HAP-1 (cell line): ENCODE measurements around the gene COPRS.
"Not testable (repeated sequence)": the region's sequence is repeated elsewhere in the genome, so short reads cannot be mapped to it uniquely, and the experiment has no call there.

Source experiments
- DNase-seq, 2 experiments: peaks; one replicate each; pipeline ENCODE4 v3.0.0-alpha.2; 2016 to 2020; ENCODE audit warnings: low spot score in 2 of 2
- H3K27me3 ChIP-seq: fragments of 250-450 bp; sonication (Bioruptor Pico); 2 replicates; pipeline ENCODE4 v1.5.1; 2020; ENCODE audit warnings: low read depth, mild to moderate bottlenecking, moderate library complexity
- H3K36me3 ChIP-seq: fragments of 250-450 bp; sonication (Bioruptor Pico); replicated peaks from 2 replicates; pipeline ENCODE4 v1.5.1; 2020; ENCODE audit warnings: mild to moderate bottlenecking
- H3K4me1 ChIP-seq: fragments of 250-450 bp; sonication (Bioruptor Pico); 2 replicates; pipeline ENCODE4 v1.5.1; 2020; ENCODE audit warnings: mild to moderate bottlenecking
- H3K4me3 ChIP-seq: fragments of 250-450 bp; sonication (Bioruptor Pico); 2 replicates; pipeline ENCODE4 v1.5.1; 2020; ENCODE audit warnings: mild to moderate bottlenecking, moderate library complexity
- H3K9me3 ChIP-seq: fragments of 250-450 bp; sonication (Bioruptor Pico); 2 replicates; pipeline ENCODE4 v1.5.1; 2020; ENCODE audit warnings: mild to moderate bottlenecking, moderate library complexity
- in situ Hi-C: fragments of 300-500 bp; cut with MboI; formaldehyde crosslinking; loops from 3 replicates; pipeline ENCODE4 v1.14.3; 2020; ENCODE audit warnings: low sequenced_read_pairs, inconsistent platforms, mixed read lengths

Gene COPRS

DNA sequence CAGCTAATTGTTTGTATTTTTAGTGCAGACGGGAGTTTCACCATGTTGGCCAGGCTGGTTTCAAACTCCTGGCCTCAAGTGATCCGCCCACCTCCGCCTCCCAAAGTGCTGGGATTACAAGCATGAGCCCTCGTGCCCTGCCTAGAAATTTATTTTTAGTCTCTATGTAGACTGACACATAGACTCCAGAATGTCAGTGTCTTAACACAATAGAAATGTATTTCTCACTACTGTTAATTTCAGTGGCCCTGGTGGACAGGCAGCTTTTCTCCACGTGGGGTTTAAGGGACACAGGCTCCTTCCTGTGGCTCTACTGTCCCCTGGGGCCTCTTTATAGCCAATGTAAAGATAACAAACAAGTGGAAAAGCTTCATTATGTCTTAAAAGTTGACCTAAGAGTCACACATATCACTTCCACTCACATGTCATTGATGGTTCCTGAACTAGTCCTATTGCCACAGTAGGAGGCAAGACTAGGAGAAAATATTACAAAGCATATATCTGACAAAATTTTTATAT lies 43.8 kb downstream of the COPRS start:
- H3K9me3 ChIP-seq: no peaks in the 10 kb centered on the region
- H3K36me3 ChIP-seq: no peaks in the 10 kb centered on the region
- no peaks in the 10 kb centered on the region for H3K4me1 ChIP-seq
- no peak for DNase-seq
- H3K4me3 ChIP-seq: no peak overlapping the region
- in situ Hi-C loops: loop anchor here (10.0 kb wide), 1 partner anchor 160 kb away; no protein-coding TSS in a partner anchor
- no peaks in the 10 kb centered on the region for H3K27me3 ChIP-seq

DNA sequence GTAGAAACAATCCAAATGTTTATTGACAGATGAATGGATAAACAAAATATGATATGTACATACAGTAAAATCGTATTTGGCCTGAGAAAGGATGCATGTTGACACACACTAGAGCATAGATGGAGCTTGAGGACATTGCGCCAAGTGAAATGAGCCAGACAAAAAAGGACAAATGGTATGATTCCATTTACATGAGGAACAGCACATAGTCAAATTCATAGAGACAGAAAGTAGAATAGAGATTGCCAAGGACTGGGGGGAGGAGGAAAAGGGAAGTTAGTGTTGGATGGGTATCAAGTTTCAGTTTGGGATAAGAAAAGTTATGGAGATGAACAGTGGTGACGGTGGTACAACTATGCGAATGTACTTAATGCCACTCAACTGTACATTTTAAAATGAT lies 47.9 kb downstream of the COPRS start:
- in situ Hi-C loops: loop anchor here (10.0 kb wide), 1 partner anchor 156 kb away; no protein-coding TSS in a partner anchor
- Histone ChIP-seq H3K36me3 (no peaks in the 10 kb centered on the region), H3K9me3 (no peaks in the 10 kb centered on the region), H3K4me3 (no peak overlapping the region), H3K27me3 (no peaks in the 10 kb centered on the region), H3K4me1 (no peaks in the 10 kb centered on the region)
- no peak for DNase-seq

DNA sequence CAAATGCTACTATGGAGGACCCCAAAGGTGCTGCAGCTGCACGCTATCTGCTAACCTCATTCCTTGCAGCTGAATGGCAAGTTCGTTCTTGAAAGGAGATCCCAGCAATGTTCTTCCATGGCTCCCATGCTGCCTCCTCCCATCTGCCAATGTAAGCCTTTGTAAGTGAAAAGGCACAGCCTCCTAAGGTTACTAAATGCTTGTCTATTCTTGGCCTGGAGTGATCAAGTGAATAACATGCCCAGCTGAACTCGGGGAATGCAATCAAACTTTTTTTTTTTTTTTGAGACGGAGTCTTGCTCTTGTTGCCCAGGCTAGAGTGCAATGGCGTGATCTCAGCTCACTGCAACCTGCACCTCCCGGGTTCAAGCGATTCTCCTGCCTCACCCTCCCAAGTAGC lies 49.2 kb downstream of the COPRS start:
- not testable (repeated sequence) for H3K9me3 ChIP-seq, H3K4me3 ChIP-seq, H3K27me3 ChIP-seq, DNase-seq, H3K36me3 ChIP-seq, H3K4me1 ChIP-seq
- in situ Hi-C loops: loop anchor here (10.0 kb wide), 1 partner anchor 155 kb away; no protein-coding TSS in a partner anchor

DNA sequence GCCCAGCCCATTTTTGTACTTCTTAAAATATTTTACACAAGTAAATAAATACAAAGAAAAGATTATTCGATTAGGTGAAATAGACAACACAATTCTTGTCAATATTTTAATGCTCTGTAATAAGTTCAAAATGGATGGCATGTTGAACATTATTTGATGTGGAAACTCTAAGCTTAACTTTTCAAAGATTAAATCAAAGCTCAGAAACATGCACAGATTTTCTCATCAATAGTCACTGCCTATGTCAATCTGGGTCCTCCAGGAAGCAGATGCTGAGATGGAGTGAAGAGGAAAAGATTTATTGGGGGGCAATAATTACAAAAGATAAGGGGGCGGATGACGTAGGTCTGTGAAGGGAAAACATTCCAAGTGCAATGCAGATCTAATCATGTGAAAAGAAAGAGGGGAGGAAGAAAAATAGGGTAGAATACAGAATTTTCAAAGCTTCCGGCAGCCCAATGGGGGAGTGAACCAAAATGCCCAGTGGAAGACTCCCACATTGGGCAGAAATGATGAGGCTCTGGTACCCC lies 50.5 kb downstream of the COPRS start:
- H3K4me3 ChIP-seq: no peak overlapping the region
- no peaks in the 10 kb centered on the region for H3K27me3 ChIP-seq
- no peaks in the 10 kb centered on the region for H3K4me1 ChIP-seq
- DNase-seq: no peak
- H3K36me3 ChIP-seq: no peaks in the 10 kb centered on the region
- in situ Hi-C loops: no loop called here
- no peaks in the 10 kb centered on the region for H3K9me3 ChIP-seq

- Histone ChIP-seq H3K4me1 (no peaks in the 10 kb centered on the region), H3K4me3 (no peak overlapping the region), H3K9me3 (no peaks in the 10 kb centered on the region), H3K27me3 (no peaks in the 10 kb centered on the region), H3K36me3 (no peaks in the 10 kb centered on the region)
- DNase-seq: no peak
- in situ Hi-C loops: no loop called here
These were observed 51.2 kb downstream of the COPRS start for GRCh38 chr17:31807846-31808245.

DNA sequence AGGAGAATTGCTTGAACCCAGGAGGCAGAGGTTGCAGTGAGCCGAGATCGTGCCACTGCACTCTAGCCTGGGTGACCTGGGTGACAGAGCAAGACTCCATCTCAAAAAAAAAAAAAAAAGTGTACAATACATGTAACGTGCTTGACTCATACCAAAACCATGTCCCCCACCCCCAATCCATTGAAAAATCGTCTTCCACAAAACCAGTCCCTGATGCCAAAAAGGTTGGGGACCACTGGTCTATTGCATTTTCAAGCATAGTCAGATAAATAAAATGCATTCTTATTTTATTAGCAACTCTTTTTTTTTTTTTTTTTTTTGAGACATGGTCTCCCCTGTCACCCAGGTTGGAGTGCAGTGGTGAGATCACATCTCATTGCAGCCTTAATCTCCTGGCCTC lies 52.1 kb downstream of the COPRS start:
- no peak for DNase-seq
- Histone ChIP-seq H3K9me3 (no peaks in the 10 kb centered on the region), H3K36me3 (no peaks in the 10 kb centered on the region), H3K4me3 (no peak overlapping the region), H3K27me3 (no peaks in the 10 kb centered on the region), H3K4me1 (no peaks in the 10 kb centered on the region)
- in situ Hi-C loops: no loop called here

GRCh38 chr17:31803494-31804213 lies 55.4 kb downstream of the COPRS start:
- no peak overlapping the region for H3K4me3 ChIP-seq
- no peaks in the 10 kb centered on the region for H3K27me3 ChIP-seq
- no peaks in the 10 kb centered on the region for H3K4me1 ChIP-seq
- no peaks in the 10 kb centered on the region for H3K36me3 ChIP-seq
- H3K9me3 ChIP-seq: no peaks in the 10 kb centered on the region
- DNase-seq: no peak
- in situ Hi-C loops: no loop called here

- DNase-seq: peak in 1 of 2 experiments; percentile 18
These were observed 56.5 kb downstream of the COPRS start for GRCh38 chr17:31802502-31802901.

More at GRCh38 chr17:31802502-31802901, 56.5 kb downstream of the COPRS start:
- H3K4me1 ChIP-seq: no peaks in the 10 kb centered on the region
- in situ Hi-C loops: no loop called here
- no peaks in the 10 kb centered on the region for H3K36me3 ChIP-seq
- no peak overlapping the region for H3K4me3 ChIP-seq
- H3K9me3 ChIP-seq: no peaks in the 10 kb centered on the region
- no peaks in the 10 kb centered on the region for H3K27me3 ChIP-seq
